Smooth muscle cell (in vitro differentiated cells): ENCODE measurements around the gene KLHL29. TPM values are rescaled to one million over a fixed set of nuclear protein-coding genes. Genes with fewer than 3 reads are reported as not detected.

Experiments used
- DNase-seq: peaks from one replicate; lab custom pipeline; 2025; ENCODE audit not compliant: unreplicated experiment; lab: John Stamatoyannopoulos, UW
- H2AFZ ChIP-seq: fragments of 200-600 bp; sonication (generic); 2 replicates; pipeline ENCODE4 v1.6.0; 2016; ENCODE audit warnings: antibody characterized with exemption, low read depth, mild to moderate bottlenecking
- H3F3A ChIP-seq: fragments of 200-600 bp; sonication (generic); 2 replicates; pipeline ENCODE4 v1.6.0; 2017; ENCODE audit warnings: antibody characterized with exemption, low read depth
- H3K27ac ChIP-seq: fragments of 200-600 bp; sonication (generic); 2 replicates; pipeline ENCODE4 v1.5.1; 2016; ENCODE audit warnings: low read depth, mild to moderate bottlenecking
- H3K27me3 ChIP-seq: fragments of 200-600 bp; sonication (generic); 2 replicates; pipeline ENCODE4 v1.6.1; 2016; ENCODE audit warnings: low read depth, mild to moderate bottlenecking
- H3K36me3 ChIP-seq: fragments of 200-600 bp; sonication (generic); 2 replicates; pipeline ENCODE4 v1.5.1; 2016; ENCODE audit warnings: low read depth
- H3K4me1 ChIP-seq: fragments of 200-600 bp; sonication (generic); 2 replicates; pipeline ENCODE4 v1.5.1; 2016; ENCODE audit warnings: low read depth
- H3K4me2 ChIP-seq: fragments of 200-600 bp; sonication (generic); 2 replicates; pipeline ENCODE4 v1.6.0; 2016; ENCODE audit warnings: mild to moderate bottlenecking
- H3K4me3 ChIP-seq: fragments of 200-600 bp; sonication (generic); 2 replicates; pipeline ENCODE4 v1.5.1; 2016; ENCODE audit warnings: mild to moderate bottlenecking
- H3K79me2 ChIP-seq: fragments of 200-600 bp; sonication (generic); 2 replicates; pipeline ENCODE4 v1.6.0; 2016; ENCODE audit warnings: low read depth, mild to moderate bottlenecking
- H3K9ac ChIP-seq: fragments of 200-600 bp; sonication (generic); 2 replicates; pipeline ENCODE4 v1.6.0; 2016; ENCODE audit warnings: low read depth
- H3K9me3 ChIP-seq: fragments of 200-600 bp; sonication (generic); replicated peaks from 2 replicates; pipeline ENCODE4 v1.5.1; 2016; ENCODE audit warnings: low read depth
- H4K20me1 ChIP-seq: fragments of 200-600 bp; sonication (generic); 2 replicates; pipeline ENCODE4 v1.6.0; 2016; ENCODE audit warnings: low read depth
- WGBS: methylation state at CpG from one replicate; pipeline ENCODE4 v1.1.7; 2016; ENCODE audit warnings: low lambda C conversion rate; 5-methylcytosine and 5-hydroxymethylcytosine counted together
- polyA plus RNA-seq: library from polyadenylated mRNA; unstranded; fragments of >200 nt; fragmentation: Nextera tagmentation; extraction: Ambion mirVana; gene quantifications from 2 replicates; pipeline ENCODE4 v1.2.1, GENCODE V29; 2016
- total RNA-seq: library from RNA; depleted of rRNA; stranded (reverse); fragments of >200 nt; gene quantifications from 2 replicates; pipeline ENCODE4 v1.2.3, GENCODE V29; 2014
- TF ChIP-seq, protein P1 (sequence below): fragments of 200-600 bp; sonication (generic); IDR thresholded peaks from 2 replicates; pipeline ENCODE4 v1.5.1; 2017; ENCODE audit warnings: borderline replicate concordance, mild to moderate bottlenecking, antibody characterized with exemption; ENCODE audit not compliant: insufficient read depth, poor library complexity, severe bottlenecking

The KLHL29 gene
- total and polyA plus RNA-seq, 2 experiments from 2014 or later = 3.1 to 6.6 TPM

DNA sequence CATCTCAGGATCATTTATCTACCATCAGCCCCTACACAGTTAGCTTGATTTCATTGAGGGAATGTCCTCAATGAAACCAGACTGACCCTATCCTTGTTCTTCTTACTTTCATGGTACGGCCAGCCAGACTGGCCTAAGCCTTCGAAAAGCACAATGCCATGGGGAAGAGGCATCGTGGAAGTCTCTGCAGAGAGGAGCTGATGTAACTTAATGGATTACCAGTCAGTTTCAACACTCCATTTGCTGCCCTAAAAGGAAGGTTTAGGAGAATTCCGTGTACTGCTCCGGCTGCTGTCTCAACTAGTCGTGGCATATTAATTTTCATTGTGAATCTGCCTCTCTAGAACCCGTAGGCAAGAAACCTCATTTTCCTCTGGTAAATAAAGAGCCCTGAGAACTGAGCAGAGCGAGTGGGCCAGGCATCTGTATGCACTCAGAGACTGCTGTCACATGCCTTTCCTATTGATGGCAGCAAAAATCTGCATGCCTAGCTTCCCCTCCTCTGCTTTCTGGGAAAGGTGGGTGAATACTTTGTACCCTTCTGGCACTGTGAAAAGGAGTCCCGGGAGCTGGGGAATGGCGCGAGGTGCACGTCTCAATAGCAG, 184.9 kb downstream of the KLHL29 start:
- Histone ChIP-seq H3K4me2 (peak overlapping the region; percentile 29), H3K79me2 (no peaks in the 10 kb centered on the region), H3K27ac (no peak overlapping the region), H3K4me3 (no peak overlapping the region), H2AFZ (no peak overlapping the region), H3F3A (peaks cover 3% of the 10 kb centered on the region), H3K9ac (no peak overlapping the region), H3K9me3 (no peaks in the 10 kb centered on the region), H3K36me3 (no peaks in the 10 kb centered on the region), H3K27me3 (no peaks in the 10 kb centered on the region), H3K4me1 (peaks cover 3% of the 10 kb centered on the region), H4K20me1 (peaks cover 32% of the 10 kb centered on the region)
- TF ChIP-seq, protein P1, sequence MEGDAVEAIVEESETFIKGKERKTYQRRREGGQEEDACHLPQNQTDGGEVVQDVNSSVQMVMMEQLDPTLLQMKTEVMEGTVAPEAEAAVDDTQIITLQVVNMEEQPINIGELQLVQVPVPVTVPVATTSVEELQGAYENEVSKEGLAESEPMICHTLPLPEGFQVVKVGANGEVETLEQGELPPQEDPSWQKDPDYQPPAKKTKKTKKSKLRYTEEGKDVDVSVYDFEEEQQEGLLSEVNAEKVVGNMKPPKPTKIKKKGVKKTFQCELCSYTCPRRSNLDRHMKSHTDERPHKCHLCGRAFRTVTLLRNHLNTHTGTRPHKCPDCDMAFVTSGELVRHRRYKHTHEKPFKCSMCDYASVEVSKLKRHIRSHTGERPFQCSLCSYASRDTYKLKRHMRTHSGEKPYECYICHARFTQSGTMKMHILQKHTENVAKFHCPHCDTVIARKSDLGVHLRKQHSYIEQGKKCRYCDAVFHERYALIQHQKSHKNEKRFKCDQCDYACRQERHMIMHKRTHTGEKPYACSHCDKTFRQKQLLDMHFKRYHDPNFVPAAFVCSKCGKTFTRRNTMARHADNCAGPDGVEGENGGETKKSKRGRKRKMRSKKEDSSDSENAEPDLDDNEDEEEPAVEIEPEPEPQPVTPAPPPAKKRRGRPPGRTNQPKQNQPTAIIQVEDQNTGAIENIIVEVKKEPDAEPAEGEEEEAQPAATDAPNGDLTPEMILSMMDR = no peak
- 72% methylated on average over 12 of the region's 12 CpGs for WGBS
- DNase-seq = no peak

DNA sequence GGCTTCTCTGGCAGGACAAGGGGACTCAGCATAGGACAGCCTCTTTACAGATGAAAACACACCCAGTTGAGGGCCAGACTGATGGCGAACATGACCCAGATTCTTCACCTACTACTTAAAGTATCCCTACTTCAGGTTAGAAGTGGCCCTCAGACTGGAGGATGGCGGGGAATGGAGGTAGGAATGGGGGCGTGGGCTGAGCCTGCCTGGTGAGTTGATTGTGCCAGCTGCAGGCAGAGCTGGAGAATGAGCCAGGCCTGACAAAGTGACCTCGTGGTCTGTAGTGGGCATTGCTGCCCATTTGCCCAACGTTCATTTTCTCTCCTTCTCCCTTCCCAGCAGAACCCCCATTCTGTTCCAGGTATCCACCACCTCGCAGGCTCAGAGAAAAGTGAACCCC, 186.1 kb downstream of the KLHL29 start:
- no peaks in the 10 kb centered on the region for H3K79me2 ChIP-seq
- H3K27me3 ChIP-seq = no peaks in the 10 kb centered on the region
- peaks cover 3% of the 10 kb centered on the region for H3K4me1 ChIP-seq
- no peaks in the 10 kb centered on the region for H3K36me3 ChIP-seq
- no peak overlapping the region for H2AFZ ChIP-seq
- H3K9me3 ChIP-seq = no peaks in the 10 kb centered on the region
- WGBS = 95% methylated on average over 6 of the region's 6 CpGs
- H3K4me2 ChIP-seq = no peak overlapping the region
- H3F3A ChIP-seq = peaks cover 3% of the 10 kb centered on the region
- H3K4me3 ChIP-seq = no peak overlapping the region
- H3K27ac ChIP-seq = no peak overlapping the region
- DNase-seq = no peak
- H3K9ac ChIP-seq = no peak overlapping the region
- peaks cover 27% of the 10 kb centered on the region for H4K20me1 ChIP-seq
- TF ChIP-seq, protein P1 = no peak

DNA sequence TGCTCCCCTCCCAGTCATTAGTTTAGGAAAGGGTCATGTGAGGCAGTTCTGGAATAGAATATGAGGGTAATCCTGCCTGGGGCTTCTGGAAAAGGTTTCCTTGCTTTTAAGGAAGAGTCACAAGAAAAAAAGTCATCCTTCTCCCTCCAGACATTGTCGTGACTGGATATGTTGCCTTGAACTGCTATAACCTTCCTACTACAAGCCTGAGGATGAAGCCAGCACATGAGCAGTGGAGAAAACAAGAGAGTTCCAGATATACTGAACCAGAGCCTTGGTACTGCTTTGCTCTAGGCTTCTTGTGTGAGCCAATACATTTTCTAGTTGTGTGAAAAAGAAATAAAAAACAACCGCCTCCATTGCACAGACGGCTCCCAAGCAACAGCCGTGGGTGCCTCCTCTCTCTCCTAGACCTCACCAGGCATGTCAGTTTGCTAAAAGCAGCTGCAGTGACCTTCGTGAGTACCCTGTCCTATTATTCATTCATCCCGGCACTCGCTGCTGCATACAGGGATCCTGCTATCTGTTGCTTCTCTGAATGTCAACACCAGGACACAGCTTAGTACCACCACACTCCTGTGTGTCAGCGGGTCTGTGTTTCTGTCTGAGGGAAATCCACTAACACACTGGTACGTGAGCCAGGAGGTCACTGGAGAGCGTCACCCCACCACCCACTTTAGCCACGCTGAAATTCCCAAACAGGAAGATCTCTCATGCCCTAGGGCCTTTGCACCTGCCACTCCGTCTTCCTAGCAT, 186.7 kb downstream of the KLHL29 start:
- Histone ChIP-seq H3K4me2 (no peak overlapping the region), H3K36me3 (no peaks in the 10 kb centered on the region), H2AFZ (no peak overlapping the region), H3F3A (peaks cover 3% of the 10 kb centered on the region), H3K4me1 (peaks cover 3% of the 10 kb centered on the region), H4K20me1 (peaks cover 22% of the 10 kb centered on the region), H3K9me3 (no peaks in the 10 kb centered on the region), H3K27me3 (no peaks in the 10 kb centered on the region), H3K79me2 (no peaks in the 10 kb centered on the region), H3K27ac (no peak overlapping the region), H3K4me3 (no peak overlapping the region), H3K9ac (no peak overlapping the region)
- WGBS = 70% methylated on average over 12 of the region's 12 CpGs
- TF ChIP-seq, protein P1 = no peak
- DNase-seq = no peak
